PFSK-1 (cell line): ENCODE data around the gene HOXA2.

Experiments used
- POLR2AphosphoS5 ChIP-seq: IDR thresholded peaks from 2 replicates; pipeline ENCODE4 v1.6.1; 2012; ENCODE audit warnings: low read depth, mild to moderate bottlenecking, control low read depth, low read length, moderate library complexity
- REST ChIP-seq, 2 experiments: IDR thresholded peaks; 2 replicates each; pipeline versions ENCODE4 v1.6.1 to v1.8.0; 2011 to 2012; ENCODE audit warnings: low read depth in 2 of 2, low read length in 2 of 2, control low read depth in 1 of 2, inconsistent platforms in 1 of 2, mild to moderate bottlenecking in 1 of 2, moderate library complexity in 1 of 2; ENCODE audit not compliant: insufficient read depth in 1 of 2
- SIN3A ChIP-seq: IDR thresholded peaks from 2 replicates; pipeline ENCODE4 v1.6.1; 2012; ENCODE audit warnings: mild to moderate bottlenecking, low read length, moderate library complexity, borderline replicate concordance; ENCODE audit not compliant: insufficient read depth

GRCh38 chr7:27123007-27123476 is 20.6 kb upstream of the HOXA2 start:
- no peak for TF ChIP-seq REST (IDR thresholded peaks at IDR 0.05; ENCODE audit: insufficient read depth in 1 of 2, low read depth in 2 of 2, low read length in 2 of 2)
- no peak for TF ChIP-seq SIN3A
- no peak for TF ChIP-seq POLR2AphosphoS5
